A673 (cell line): ENCODE results near the gene RAB15.

Experiments
- EZH2 ChIP-seq: fragments of 200-600 bp; sonication (generic); IDR thresholded peaks from 2 replicates; pipeline ENCODE4 v1.6.1; 2017; ENCODE audit warnings: borderline replicate concordance, low read depth, mild to moderate bottlenecking, mixed read lengths, antibody characterized with exemption, low read length; ENCODE audit not compliant: poor library complexity, severe bottlenecking
- TF ChIP-seq, protein P1 (sequence below): fragments of 300-800, 200-600 bp; sonication (generic); conservative IDR thresholded peaks from 2 replicates; pipeline ENCODE4 v1.5.1; 2017; ENCODE audit warnings: low read depth, mild to moderate bottlenecking, antibody characterized with exemption, low read length, moderate library complexity, mixed read lengths

GRCh38 chr14:64937171-64937820 is 34.8 kb downstream of the RAB15 start:
- TF ChIP-seq, protein P1, sequence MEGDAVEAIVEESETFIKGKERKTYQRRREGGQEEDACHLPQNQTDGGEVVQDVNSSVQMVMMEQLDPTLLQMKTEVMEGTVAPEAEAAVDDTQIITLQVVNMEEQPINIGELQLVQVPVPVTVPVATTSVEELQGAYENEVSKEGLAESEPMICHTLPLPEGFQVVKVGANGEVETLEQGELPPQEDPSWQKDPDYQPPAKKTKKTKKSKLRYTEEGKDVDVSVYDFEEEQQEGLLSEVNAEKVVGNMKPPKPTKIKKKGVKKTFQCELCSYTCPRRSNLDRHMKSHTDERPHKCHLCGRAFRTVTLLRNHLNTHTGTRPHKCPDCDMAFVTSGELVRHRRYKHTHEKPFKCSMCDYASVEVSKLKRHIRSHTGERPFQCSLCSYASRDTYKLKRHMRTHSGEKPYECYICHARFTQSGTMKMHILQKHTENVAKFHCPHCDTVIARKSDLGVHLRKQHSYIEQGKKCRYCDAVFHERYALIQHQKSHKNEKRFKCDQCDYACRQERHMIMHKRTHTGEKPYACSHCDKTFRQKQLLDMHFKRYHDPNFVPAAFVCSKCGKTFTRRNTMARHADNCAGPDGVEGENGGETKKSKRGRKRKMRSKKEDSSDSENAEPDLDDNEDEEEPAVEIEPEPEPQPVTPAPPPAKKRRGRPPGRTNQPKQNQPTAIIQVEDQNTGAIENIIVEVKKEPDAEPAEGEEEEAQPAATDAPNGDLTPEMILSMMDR: no peak
- TF ChIP-seq EZH2: no peak
